Measurements from ENCODE around the gene FKBP5.
"Not testable (repeated sequence)": the region's sequence is repeated elsewhere in the genome, so short reads cannot be mapped to it uniquely, and the experiment has no call there.

DNA sequence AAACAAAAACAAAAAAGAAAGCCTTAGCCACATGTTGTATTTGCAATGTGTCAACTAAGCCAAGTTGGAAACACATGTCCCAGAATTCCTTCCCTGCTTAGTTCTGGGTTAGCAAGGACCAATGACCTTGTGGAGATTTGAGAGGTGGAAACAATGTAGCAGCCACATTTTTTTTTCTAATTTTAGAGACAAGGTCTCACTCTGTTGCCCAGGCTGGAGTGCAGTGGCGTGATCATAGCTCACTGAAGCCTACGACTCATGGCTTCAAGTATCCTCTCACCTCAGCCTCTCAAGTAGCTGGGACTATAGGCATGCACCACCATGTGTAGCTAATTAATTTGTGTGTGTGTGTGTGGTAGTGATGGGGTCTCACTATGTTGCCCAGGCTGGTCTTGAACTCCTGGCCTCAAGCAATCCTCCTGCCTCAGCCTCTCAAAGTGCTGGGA, 117.8 kb downstream of the FKBP5 start:
- TF ChIP-seq, protein P1, sequence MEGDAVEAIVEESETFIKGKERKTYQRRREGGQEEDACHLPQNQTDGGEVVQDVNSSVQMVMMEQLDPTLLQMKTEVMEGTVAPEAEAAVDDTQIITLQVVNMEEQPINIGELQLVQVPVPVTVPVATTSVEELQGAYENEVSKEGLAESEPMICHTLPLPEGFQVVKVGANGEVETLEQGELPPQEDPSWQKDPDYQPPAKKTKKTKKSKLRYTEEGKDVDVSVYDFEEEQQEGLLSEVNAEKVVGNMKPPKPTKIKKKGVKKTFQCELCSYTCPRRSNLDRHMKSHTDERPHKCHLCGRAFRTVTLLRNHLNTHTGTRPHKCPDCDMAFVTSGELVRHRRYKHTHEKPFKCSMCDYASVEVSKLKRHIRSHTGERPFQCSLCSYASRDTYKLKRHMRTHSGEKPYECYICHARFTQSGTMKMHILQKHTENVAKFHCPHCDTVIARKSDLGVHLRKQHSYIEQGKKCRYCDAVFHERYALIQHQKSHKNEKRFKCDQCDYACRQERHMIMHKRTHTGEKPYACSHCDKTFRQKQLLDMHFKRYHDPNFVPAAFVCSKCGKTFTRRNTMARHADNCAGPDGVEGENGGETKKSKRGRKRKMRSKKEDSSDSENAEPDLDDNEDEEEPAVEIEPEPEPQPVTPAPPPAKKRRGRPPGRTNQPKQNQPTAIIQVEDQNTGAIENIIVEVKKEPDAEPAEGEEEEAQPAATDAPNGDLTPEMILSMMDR (IDR thresholded peaks at IDR 0.05), result not testable (repeated sequence)
- TF ChIP-seq POLR2A, EP300 (IDR thresholded peaks at IDR 0.05): not testable (repeated sequence)

All from stomach (tissue), 4 donors.